ENCODE data around the gene QSOX1. TPM values are rescaled to one million over a fixed set of nuclear protein-coding genes. Genes with fewer than 3 reads are reported as not detected.

The QSOX1 gene
- total and polyA plus RNA-seq, 9 of the 15 experiments (the other 6 are each of a cell fraction or from before 2014, with no cell fraction given), result 4.0 to 53.1 (median 15.0) TPM

DNA sequence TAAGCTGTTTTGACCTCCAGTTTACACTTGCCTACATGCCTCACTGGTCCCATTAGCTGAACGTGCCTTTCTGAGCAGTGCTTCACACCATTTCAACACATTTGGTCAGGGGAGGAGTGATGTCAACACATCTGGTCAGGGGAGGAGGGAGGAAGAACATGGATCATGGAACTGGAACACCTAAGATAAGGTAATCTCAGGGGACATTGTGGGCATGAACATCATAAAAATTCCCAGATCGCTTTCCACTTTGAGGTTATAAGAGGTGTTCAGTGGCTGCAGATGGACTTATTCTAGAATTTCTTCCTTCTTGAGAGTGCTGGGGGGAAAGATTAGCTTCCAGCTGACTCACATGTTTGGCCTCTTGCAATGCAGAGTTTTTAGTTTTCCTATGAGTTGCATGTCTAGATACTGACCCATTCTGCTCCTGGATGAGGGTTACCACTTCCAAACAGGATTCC is 2.0 kb downstream of the QSOX1 start (continued):
- TF ChIP-seq HNRNPK (IDR thresholded peaks at IDR 0.05; ENCODE audit: low read depth, low read length, poor library complexity, severe bottlenecking), result no peak
- TF ChIP-seq SMC3 (conservative IDR thresholded peaks at IDR 0.05; ENCODE audit: insufficient read depth, low read depth, low read length), result no peak
- TF ChIP-seq NFYB (IDR thresholded peaks at IDR 0.05; ENCODE audit: extremely low read depth, insufficient read length), result no peak
- TF ChIP-seq NUFIP1 (IDR thresholded peaks at IDR 0.05; ENCODE audit: partially characterized antibody), result no peak
- TF ChIP-seq ZNF263 (CRISPR knock-in tag; IDR thresholded peaks at IDR 0.05; ENCODE audit: borderline replicate concordance), result peak; percentile 99
- TF ChIP-seq PTBP1 (IDR thresholded peaks at IDR 0.05; ENCODE audit: low read depth, low read length), result no peak
- TF ChIP-seq, protein P1, sequence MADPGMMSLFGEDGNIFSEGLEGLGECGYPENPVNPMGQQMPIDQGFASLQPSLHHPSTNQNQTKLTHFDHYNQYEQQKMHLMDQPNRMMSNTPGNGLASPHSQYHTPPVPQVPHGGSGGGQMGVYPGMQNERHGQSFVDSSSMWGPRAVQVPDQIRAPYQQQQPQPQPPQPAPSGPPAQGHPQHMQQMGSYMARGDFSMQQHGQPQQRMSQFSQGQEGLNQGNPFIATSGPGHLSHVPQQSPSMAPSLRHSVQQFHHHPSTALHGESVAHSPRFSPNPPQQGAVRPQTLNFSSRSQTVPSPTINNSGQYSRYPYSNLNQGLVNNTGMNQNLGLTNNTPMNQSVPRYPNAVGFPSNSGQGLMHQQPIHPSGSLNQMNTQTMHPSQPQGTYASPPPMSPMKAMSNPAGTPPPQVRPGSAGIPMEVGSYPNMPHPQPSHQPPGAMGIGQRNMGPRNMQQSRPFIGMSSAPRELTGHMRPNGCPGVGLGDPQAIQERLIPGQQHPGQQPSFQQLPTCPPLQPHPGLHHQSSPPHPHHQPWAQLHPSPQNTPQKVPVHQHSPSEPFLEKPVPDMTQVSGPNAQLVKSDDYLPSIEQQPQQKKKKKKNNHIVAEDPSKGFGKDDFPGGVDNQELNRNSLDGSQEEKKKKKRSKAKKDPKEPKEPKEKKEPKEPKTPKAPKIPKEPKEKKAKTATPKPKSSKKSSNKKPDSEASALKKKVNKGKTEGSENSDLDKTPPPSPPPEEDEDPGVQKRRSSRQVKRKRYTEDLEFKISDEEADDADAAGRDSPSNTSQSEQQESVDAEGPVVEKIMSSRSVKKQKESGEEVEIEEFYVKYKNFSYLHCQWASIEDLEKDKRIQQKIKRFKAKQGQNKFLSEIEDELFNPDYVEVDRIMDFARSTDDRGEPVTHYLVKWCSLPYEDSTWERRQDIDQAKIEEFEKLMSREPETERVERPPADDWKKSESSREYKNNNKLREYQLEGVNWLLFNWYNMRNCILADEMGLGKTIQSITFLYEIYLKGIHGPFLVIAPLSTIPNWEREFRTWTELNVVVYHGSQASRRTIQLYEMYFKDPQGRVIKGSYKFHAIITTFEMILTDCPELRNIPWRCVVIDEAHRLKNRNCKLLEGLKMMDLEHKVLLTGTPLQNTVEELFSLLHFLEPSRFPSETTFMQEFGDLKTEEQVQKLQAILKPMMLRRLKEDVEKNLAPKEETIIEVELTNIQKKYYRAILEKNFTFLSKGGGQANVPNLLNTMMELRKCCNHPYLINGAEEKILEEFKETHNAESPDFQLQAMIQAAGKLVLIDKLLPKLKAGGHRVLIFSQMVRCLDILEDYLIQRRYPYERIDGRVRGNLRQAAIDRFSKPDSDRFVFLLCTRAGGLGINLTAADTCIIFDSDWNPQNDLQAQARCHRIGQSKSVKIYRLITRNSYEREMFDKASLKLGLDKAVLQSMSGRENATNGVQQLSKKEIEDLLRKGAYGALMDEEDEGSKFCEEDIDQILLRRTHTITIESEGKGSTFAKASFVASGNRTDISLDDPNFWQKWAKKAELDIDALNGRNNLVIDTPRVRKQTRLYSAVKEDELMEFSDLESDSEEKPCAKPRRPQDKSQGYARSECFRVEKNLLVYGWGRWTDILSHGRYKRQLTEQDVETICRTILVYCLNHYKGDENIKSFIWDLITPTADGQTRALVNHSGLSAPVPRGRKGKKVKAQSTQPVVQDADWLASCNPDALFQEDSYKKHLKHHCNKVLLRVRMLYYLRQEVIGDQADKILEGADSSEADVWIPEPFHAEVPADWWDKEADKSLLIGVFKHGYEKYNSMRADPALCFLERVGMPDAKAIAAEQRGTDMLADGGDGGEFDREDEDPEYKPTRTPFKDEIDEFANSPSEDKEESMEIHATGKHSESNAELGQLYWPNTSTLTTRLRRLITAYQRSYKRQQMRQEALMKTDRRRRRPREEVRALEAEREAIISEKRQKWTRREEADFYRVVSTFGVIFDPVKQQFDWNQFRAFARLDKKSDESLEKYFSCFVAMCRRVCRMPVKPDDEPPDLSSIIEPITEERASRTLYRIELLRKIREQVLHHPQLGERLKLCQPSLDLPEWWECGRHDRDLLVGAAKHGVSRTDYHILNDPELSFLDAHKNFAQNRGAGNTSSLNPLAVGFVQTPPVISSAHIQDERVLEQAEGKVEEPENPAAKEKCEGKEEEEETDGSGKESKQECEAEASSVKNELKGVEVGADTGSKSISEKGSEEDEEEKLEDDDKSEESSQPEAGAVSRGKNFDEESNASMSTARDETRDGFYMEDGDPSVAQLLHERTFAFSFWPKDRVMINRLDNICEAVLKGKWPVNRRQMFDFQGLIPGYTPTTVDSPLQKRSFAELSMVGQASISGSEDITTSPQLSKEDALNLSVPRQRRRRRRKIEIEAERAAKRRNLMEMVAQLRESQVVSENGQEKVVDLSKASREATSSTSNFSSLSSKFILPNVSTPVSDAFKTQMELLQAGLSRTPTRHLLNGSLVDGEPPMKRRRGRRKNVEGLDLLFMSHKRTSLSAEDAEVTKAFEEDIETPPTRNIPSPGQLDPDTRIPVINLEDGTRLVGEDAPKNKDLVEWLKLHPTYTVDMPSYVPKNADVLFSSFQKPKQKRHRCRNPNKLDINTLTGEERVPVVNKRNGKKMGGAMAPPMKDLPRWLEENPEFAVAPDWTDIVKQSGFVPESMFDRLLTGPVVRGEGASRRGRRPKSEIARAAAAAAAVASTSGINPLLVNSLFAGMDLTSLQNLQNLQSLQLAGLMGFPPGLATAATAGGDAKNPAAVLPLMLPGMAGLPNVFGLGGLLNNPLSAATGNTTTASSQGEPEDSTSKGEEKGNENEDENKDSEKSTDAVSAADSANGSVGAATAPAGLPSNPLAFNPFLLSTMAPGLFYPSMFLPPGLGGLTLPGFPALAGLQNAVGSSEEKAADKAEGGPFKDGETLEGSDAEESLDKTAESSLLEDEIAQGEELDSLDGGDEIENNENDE (IDR thresholded peaks at IDR 0.05; ENCODE audit: low read depth, low read length), result no peak
- peak; percentile 67; the same call in 1 of the 2 replicates for TF ChIP-seq DPF2 (IDR thresholded peaks at IDR 0.05)
- TF ChIP-seq SMARCE1 (IDR thresholded peaks at IDR 0.05), result 0 out of 2 replicates have a peak, but pooled peaks have one; percentile 28
- no peak for TF ChIP-seq XRCC4 (IDR thresholded peaks at IDR 0.05; ENCODE audit: extremely low read depth, insufficient read depth, insufficient read length)
- TF ChIP-seq, protein P2, sequence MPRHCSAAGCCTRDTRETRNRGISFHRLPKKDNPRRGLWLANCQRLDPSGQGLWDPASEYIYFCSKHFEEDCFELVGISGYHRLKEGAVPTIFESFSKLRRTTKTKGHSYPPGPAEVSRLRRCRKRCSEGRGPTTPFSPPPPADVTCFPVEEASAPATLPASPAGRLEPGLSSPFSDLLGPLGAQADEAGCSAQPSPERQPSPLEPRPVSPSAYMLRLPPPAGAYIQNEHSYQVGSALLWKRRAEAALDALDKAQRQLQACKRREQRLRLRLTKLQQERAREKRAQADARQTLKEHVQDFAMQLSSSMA (CRISPR knock-in tag; IDR thresholded peaks at IDR 0.05), result no peak
- TF ChIP-seq, protein P3, sequence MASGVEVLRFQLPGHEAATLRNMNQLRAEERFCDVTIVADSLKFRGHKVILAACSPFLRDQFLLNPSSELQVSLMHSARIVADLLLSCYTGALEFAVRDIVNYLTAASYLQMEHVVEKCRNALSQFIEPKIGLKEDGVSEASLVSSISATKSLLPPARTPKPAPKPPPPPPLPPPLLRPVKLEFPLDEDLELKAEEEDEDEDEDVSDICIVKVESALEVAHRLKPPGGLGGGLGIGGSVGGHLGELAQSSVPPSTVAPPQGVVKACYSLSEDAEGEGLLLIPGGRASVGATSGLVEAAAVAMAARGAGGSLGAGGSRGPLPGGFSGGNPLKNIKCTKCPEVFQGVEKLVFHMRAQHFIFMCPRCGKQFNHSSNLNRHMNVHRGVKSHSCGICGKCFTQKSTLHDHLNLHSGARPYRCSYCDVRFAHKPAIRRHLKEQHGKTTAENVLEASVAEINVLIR (CRISPR knock-in tag; IDR thresholded peaks at IDR 0.05), result 0 out of 2 replicates have a peak, but pooled peaks have one; percentile 11
- TF ChIP-seq ZSCAN32 (CRISPR knock-in tag; IDR thresholded peaks at IDR 0.05), result no peak
- TF ChIP-seq TCFL5 (CRISPR knock-in tag; conservative IDR thresholded peaks at IDR 0.05), result no peak
- no peak for TF ChIP-seq PTRF (tag; IDR thresholded peaks at IDR 0.05)
- peak; percentile 72; the same call in 1 of the 2 replicates for TF ChIP-seq PML (IDR thresholded peaks at IDR 0.05; ENCODE audit: low read length)

Data from K562 (cell line).